HL-60 (cell line): Measurements from ENCODE around the gene L3MBTL4.

ENCODE experiments used
- DNase-seq, 2 experiments: peaks; one replicate each; pipeline ENCODE4 v3.0.0-alpha.2; 2010 to 2020; ENCODE audit warnings: low read depth in 1 of 2, low spot score in 1 of 2
- H3K27ac ChIP-seq: fragments of 250-450 bp; sonication (Bioruptor Pico); replicated peaks from 2 replicates; pipeline ENCODE4 v1.5.1; 2020; ENCODE audit warnings: mild to moderate bottlenecking, moderate library complexity
- H3K27me3 ChIP-seq: fragments of 250-450 bp; sonication (Bioruptor Pico); 2 replicates; pipeline ENCODE4 v1.5.1; 2021; ENCODE audit warnings: mild to moderate bottlenecking, moderate library complexity; ENCODE audit not compliant: insufficient read depth, poor library complexity, severe bottlenecking
- H3K4me3 ChIP-seq: replicated peaks from 2 replicates; pipeline ENCODE4 v1.5.1; 2011; ENCODE audit warnings: mild to moderate bottlenecking, control low read depth, low read length; ENCODE audit not compliant: insufficient read depth
- GABPA ChIP-seq: IDR thresholded peaks from 2 replicates; pipeline ENCODE4 v1.6.1; 2012; ENCODE audit warnings: low read depth
- POLR2AphosphoS5 ChIP-seq: IDR thresholded peaks from 2 replicates; pipeline ENCODE4 v1.6.1; 2012; ENCODE audit warnings: low read depth
- SPI1 ChIP-seq: IDR thresholded peaks from 2 replicates; pipeline ENCODE4 v1.6.1; 2012; ENCODE audit warnings: low read depth, mild to moderate bottlenecking, borderline replicate concordance
- TF ChIP-seq, protein P1 (sequence below): IDR thresholded peaks from 2 replicates; pipeline ENCODE4 v1.6.1; 2012; ENCODE audit warnings: low read depth; ENCODE audit not compliant: insufficient replicate concordance
- TF ChIP-seq, protein P2 (sequence below): IDR thresholded peaks from one replicate; pipeline ENCODE4 v1.5.1; 2011; ENCODE audit warnings: low read length, control low read depth, inconsistent platforms; ENCODE audit not compliant: insufficient read depth

L3MBTL4 gene

DNA sequence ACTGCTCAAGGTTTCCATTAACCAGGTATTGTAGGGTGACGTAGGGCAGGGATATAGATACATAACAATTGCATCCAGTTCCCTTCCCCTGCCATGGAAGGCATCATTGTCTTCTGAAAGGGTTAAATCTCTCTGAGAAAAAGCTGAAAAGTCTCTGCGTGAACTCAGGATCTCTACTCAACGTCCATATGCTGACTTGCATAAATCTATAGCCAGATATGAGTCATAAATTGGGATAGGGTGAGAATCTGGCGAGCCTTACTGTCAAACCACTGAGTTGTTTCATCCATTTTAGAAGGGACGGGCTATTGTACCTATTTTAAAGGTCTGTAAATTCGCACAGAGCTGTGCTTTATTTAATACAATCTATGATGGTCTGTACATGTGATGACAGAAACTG, 258.3 kb downstream of the L3MBTL4 start:
- TF ChIP-seq, protein P1, sequence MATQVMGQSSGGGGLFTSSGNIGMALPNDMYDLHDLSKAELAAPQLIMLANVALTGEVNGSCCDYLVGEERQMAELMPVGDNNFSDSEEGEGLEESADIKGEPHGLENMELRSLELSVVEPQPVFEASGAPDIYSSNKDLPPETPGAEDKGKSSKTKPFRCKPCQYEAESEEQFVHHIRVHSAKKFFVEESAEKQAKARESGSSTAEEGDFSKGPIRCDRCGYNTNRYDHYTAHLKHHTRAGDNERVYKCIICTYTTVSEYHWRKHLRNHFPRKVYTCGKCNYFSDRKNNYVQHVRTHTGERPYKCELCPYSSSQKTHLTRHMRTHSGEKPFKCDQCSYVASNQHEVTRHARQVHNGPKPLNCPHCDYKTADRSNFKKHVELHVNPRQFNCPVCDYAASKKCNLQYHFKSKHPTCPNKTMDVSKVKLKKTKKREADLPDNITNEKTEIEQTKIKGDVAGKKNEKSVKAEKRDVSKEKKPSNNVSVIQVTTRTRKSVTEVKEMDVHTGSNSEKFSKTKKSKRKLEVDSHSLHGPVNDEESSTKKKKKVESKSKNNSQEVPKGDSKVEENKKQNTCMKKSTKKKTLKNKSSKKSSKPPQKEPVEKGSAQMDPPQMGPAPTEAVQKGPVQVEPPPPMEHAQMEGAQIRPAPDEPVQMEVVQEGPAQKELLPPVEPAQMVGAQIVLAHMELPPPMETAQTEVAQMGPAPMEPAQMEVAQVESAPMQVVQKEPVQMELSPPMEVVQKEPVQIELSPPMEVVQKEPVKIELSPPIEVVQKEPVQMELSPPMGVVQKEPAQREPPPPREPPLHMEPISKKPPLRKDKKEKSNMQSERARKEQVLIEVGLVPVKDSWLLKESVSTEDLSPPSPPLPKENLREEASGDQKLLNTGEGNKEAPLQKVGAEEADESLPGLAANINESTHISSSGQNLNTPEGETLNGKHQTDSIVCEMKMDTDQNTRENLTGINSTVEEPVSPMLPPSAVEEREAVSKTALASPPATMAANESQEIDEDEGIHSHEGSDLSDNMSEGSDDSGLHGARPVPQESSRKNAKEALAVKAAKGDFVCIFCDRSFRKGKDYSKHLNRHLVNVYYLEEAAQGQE: no peak
- TF ChIP-seq SPI1 (no peak), POLR2AphosphoS5 (no peak), GABPA (no peak)
- TF ChIP-seq, protein P2, sequence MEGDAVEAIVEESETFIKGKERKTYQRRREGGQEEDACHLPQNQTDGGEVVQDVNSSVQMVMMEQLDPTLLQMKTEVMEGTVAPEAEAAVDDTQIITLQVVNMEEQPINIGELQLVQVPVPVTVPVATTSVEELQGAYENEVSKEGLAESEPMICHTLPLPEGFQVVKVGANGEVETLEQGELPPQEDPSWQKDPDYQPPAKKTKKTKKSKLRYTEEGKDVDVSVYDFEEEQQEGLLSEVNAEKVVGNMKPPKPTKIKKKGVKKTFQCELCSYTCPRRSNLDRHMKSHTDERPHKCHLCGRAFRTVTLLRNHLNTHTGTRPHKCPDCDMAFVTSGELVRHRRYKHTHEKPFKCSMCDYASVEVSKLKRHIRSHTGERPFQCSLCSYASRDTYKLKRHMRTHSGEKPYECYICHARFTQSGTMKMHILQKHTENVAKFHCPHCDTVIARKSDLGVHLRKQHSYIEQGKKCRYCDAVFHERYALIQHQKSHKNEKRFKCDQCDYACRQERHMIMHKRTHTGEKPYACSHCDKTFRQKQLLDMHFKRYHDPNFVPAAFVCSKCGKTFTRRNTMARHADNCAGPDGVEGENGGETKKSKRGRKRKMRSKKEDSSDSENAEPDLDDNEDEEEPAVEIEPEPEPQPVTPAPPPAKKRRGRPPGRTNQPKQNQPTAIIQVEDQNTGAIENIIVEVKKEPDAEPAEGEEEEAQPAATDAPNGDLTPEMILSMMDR: no peak
- no peak overlapping the region for H3K4me3 ChIP-seq
- H3K27me3 ChIP-seq: no peaks in the 10 kb centered on the region
- H3K27ac ChIP-seq: no peak overlapping the region
- no peak for DNase-seq

DNA sequence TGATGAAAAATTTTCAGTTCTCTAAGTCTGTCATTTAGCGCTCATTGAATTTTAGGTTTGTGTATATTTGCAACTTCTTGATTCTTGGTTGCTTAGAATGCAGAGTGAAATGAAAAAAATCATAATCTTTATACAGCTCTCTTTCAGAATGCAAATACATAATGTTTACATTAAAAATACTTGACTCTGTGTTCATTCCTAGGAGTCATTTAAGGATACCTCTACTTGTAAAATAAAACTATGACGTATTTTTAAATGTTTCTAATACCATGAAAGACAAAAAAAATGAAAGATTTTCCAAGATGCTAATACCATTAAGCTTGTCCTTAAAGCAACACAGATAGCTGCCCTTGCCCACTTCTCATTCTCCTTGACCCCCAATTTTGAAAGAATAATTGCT, 259.0 kb downstream of the L3MBTL4 start:
- TF ChIP-seq POLR2AphosphoS5 (no peak), GABPA (no peak), SPI1 (no peak)
- TF ChIP-seq, protein P1: no peak
- TF ChIP-seq, protein P2: no peak
- Histone ChIP-seq H3K27me3 (no peaks in the 10 kb centered on the region), H3K27ac (no peak overlapping the region), H3K4me3 (no peak overlapping the region)
- no peak for DNase-seq

DNA sequence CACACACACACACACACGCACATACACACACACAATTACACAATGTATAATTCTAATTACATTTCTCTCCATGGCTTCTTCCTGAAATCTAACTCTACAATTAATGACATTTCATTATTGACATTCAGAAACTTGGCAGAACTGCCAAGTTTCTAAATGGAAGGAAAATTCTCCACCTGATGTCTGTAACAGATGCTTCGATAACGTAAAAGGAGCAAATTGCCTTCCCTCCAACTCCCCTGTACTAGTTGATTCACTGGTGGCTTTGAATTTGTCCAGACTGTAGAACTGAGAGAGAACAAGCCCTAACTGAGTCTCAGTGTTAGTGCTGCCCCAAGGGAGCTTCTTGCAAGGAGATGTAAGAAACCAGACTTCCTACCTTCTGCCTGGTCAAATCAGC, 264.3 kb downstream of the L3MBTL4 start:
- TF ChIP-seq, protein P1: no peak
- TF ChIP-seq GABPA: no peak
- no peak for TF ChIP-seq POLR2AphosphoS5
- TF ChIP-seq, protein P2: no peak
- no peak for TF ChIP-seq SPI1
- no peaks in the 10 kb centered on the region for H3K27me3 ChIP-seq
- no peak overlapping the region for H3K4me3 ChIP-seq
- H3K27ac ChIP-seq: no peak overlapping the region
- no peak for DNase-seq
